Activated CD4-positive, CD25-positive, alpha-beta regulatory T cell treated with anti-CD3 and anti-CD28 coated beads, Interleukin-2, amount 50 U/mL, for 24 hours (primary cell): ENCODE results near the gene SH3BP1.
"Not testable (repeated sequence)": the region's sequence is repeated elsewhere in the genome, so short reads cannot be mapped to it uniquely, and the experiment has no call there.

ENCODE experiments used
- ATAC-seq, 2 donors: fragments of 150-1000 bp; cut with Tn5 transposase; one replicate each; pipeline ENCODE4 v1.10.0; 2021; ENCODE audit warnings: mild to moderate bottlenecking in 1 of 2, moderate library complexity in 1 of 2

The SH3BP1 gene

DNA sequence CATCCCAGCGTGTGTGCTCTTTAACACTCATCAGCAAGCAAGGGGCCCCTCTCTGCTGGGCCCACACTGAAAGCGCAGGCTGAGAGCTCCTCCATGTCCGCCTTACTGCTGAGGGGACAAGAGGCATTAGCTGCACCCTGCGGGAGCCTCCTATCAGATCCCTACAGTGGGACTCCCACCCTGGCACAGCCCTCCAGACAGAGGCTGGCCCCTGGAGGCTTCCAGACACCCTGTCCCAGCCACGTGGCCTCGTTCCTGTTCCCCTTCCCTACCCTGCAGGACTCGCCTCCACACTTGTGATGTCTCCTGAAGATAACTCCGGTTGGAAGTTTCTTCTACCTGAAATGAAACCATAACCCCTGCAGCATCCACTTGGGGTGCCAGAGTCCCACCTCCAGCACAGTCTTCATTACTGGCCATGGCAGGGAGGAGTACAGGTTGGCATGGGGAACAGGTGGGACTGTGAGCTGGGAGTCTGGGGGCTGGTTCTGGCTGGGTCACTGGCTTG is 5.0 kb upstream of the SH3BP1 start:
- no peak for ATAC-seq

DNA sequence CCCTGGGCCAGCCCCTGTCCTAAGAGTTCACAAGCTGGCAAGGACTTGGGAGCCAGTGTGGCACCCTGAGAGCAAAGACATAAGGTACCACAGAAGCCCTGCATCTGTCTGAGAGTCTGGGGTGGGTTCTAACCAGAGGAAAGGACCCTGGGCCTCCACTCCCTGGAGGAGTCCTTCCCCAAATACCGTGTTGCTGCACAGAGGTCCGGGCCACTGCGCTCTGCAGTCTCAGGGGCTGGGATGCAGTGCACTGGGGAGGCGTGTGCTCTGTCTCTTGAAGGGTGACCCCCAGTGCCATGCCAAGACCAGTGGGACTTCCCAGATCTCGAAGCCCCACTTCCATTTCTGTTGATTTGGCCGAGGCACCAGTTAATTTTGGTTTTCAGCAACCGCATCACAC is 4.3 kb upstream of the SH3BP1 start:
- no peak for ATAC-seq

DNA sequence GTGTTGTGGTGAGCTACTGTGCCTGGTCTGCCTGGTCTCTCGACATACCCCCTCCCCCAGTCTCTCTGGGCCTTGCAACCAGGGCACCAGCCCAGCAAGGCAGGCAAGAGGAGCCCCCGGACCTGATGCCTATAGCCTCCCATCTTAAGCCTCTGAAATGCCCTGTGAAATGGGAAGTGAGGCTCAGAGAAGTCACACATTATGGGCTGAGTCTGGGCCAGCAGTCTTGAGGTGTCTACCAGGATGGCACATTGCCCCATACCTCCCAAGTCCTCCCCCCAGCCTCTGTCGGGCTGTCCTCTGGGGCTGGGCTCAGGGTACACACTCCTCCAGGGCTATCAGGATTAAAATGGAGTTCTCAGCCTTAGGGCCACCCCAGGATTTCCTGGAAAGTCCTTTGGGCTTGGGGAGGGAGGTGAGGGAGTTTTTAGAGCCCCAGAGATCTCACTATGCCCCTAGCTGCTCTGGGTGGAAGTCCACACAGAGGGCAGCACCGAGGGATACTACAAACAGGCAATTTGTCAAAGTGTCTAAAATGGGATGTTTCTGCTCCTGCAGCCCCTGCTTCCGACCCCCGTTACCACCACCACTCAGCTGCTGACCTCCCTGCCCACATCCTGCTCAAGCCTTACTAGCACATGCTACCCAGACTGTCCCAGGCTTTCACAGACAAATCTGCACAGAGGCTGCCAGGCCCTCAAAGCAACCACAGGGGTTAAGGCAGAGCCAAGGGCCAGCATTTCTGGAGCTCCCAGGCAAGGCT is 3.1 kb upstream of the SH3BP1 start:
- no peak for ATAC-seq

DNA sequence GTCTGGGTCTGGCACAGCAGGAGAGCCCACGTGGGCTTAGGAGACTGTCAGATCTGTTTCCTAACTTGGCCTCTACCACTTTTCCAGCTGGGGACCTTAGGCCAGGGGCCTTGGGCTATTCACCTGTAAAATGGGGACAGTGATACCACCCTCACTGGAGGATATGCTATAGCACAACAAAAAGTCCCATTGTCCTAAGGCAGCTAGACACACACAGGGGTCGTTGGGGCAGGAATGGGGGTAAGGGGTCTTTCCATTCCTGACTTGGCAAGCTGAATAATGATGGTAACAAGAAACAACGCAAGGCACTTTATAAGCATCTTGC is 2.6 kb upstream of the SH3BP1 start:
- no peak for ATAC-seq

DNA sequence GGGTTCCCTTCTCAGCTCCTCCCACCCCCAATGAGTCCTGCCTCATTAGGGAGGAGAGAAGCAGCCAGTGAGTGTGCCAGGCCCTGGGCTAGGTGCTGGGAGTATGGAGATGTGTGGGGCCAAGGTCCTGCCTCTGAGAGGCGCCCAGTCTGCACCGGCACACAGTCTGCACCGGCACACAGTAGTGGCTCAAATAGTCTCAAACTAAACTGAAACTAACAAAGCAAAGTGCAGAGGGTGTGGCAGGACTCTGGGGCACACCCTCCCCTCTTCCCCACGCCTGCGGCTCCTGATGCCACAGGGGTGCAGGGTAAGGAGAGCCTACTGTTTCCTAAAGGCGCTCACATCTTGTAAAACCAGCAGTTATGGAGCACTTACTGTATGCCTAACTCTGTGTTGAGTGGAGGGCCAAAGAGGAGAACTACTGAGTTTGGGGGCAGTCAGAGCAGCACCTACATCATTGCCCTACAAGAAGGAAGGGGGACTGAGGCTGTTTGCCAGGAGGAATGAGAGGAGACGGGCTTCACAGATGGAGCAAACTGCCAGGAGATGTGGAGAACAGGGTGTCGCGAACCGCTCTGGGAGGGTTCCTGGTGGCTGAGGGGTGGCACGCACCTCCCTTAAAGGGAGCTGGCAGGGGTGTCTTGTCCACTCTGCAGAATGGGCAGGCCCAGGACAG is 939 bp upstream of the SH3BP1 start:
- peak; percentile 19 to 25 for ATAC-seq

DNA sequence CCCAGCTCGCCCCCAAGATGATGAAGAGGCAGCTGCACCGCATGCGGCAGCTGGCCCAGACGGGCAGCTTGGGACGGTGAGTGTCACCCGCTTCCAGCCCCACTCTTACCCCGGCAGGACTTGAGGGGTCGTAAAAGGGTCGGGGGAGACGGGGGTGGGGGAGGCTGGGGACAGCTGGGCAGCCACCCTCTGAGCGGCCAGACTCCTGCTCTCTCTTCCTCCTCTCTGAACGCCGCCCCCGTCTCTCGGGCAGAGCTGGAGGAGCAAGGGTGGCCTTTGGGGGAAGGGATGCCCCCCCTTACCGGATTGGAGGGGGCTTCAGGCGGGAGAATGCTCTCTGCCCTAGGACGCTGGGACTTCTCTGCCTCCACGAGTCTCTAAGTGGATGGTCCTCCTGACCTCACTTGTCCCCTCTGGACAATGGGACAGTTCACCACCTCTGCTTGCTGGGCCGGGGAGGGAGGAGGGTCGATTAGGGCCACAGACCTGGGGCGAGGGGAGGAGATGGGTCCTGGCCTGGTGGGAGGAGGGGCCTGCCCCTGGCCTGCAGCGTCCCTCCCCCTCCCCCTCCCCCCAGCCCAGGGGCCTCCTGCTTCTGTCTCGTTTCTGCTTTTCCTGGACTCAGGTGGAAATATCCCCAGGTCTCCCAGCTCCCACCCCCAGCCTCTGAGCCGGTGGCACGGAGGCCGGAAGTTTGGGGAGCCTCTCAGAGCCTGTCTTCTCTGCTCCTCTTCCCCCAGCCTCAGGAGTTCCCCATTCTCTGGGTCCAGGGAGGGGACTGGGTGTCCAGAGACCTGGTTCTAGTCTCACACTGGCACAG is 512 bp downstream of the SH3BP1 start:
- ATAC-seq: no peak

DNA sequence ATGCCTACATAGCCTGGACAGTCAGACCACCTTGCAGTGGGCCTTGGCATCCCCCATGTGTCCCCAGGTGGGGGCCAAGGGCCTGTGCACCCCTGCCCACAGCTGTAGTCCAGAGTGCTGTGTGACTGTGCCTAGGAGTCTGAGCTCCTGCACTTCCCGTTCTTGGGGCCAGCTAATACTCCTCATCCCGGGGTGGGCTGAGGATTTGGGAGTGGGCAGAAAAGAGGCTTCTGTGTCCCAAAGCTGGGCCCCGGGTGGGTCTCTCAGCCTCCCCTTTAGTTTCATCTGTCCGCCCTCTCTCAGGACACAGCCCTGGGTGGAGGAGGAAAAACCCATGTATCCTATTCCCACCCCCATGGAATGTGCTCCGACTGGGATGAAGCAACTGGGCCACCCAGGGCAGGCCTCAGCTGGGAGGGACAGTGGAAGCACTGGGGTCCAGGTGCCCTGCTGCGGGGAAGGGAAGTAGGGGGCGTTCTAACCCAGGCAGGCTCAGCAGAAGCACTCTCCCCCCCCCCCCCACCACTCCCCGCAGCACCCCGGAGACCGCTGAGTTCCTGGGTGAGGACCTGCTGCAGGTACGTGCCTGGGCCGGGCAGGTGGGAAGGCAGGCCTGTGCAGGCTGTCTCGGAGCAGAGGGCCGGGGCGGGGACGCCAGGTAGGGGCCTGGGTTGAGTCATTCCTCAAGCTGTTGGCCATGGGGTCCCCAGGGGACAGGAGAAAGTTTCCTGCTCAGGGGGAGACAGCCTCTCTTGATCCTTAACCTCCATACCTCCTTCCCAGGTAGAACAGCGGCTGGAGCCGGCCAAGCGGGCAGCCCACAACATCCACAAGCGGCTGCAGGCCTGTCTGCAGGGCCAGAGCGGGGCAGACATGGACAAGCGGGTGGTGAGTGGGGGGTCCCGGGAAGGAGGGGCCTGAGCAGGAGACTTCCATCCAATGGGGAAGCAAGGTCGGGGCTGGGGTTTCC is 1.4 kb downstream of the SH3BP1 start:
- no peak for ATAC-seq

DNA sequence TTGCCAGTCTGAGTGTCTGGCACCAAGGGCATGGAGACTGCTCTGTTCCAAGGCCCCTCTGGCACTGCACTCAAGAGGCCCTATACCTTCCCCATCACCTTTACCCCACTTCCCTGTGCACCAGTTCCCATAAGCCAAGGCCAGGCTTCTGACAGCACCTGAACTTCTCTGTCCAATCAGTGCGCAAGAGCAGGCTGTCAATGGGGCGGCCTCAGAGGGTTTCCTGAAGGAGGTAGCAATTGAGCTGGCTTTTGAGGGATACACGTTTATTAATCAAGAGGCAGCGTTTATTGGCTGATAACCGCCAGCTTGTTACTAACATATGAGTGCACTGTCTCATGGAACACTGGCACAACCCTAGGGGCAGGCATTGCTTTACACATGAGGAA is 2.1 kb downstream of the SH3BP1 start:
- ATAC-seq: no peak

DNA sequence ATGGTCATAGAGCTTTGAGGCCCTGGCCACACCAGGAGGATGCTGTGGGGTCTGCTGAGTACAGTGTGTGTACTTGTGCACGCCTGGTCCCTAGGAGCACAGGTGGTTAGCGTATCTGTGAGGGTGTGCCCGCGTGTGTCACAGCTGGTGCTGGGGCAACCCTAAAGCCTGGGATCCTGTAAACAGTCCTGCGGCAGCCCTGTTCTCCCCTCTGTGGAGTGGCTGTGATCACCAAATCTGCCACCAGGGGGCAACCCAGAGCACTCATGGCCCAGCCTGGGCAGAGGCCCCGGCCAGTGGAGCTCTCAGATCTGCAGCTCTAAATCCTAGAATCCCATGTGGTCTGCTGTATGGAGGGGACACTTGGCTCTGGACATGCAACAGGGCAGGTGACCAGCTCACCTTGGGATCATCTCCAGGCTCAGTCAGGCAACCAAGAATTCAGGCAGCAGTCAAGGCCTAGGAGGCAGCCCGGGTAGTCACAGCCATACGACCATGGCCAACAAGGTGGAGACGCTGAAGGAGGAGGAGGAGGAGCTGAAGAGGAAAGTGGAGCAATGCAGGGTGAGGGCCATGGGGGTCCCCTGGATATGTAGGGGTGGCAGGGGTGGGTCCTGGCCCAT is 3.9 kb downstream of the SH3BP1 start:
- ATAC-seq: peak; percentile 68 to 74

DNA sequence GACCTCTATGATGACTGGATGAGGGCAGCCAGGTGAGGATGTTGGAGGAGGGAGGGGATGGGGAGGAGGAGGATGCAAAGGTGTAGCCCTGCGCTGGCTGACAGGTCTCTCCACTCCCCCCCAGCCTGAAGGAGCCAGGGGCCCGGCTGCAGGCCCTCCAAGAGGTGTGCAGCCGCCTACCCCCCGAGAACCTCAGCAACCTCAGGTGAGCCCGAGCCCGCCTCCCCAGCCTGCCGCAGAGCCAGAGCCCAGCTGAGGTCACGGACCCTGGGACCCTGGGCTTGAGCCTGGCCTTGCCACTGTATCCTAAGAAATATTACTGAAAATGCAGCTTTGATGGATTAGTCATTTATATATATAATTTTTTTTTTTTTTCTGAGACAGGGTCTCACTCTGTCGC is 7.8 kb downstream of the SH3BP1 start:
- no peak for ATAC-seq

DNA sequence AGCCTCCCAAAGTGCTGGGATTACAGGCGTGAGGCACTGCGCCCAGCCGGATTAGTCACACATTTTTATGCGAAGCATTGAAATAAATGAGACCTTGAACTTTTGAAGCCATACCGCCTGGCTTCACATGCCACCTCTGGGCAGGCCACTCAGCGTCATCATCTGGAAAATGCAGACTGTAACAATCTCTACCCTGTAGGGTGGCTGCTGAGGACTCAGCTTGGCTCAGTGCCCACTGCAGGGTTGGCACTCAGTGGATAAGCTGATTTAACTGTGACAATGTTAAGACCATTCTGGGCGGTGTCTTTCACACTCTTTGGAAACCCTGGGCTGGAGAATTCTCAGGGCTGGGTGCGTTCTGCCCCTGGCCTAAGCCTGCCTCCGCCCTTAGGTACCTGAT is 8.5 kb downstream of the SH3BP1 start:
- no peak for ATAC-seq

DNA sequence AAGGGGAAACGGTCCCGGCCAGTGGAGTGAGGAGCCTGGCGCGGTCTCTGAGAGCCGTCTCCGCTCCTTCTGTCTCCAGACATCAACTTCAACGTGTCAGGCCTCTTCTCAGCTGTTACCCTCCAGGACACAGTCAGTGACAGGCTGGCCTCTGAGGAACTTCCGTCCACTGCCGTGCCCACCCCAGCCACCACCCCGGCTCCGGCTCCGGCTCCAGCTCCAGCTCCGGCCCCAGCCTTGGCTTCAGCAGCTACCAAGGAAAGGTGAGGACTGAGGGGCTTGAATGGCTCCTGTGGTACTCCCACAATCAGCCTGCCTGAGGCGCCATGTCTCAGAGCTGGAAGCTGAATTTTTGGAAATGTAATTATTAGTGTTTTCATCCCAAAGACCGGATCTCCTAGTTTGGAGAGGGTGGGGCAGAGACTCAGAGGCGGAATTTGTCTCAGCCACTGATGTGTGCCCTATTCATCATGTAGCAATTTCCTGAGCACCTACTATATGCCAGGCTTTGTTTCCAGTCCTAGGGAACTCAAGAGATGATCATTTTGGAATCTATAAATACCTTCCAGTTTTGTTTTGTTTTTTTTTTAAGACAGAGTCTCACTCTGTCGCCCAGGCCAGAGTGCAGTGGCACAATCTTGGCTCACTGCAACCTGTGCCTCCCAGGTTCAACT is 11.1 kb downstream of the SH3BP1 start:
- no peak for ATAC-seq

DNA sequence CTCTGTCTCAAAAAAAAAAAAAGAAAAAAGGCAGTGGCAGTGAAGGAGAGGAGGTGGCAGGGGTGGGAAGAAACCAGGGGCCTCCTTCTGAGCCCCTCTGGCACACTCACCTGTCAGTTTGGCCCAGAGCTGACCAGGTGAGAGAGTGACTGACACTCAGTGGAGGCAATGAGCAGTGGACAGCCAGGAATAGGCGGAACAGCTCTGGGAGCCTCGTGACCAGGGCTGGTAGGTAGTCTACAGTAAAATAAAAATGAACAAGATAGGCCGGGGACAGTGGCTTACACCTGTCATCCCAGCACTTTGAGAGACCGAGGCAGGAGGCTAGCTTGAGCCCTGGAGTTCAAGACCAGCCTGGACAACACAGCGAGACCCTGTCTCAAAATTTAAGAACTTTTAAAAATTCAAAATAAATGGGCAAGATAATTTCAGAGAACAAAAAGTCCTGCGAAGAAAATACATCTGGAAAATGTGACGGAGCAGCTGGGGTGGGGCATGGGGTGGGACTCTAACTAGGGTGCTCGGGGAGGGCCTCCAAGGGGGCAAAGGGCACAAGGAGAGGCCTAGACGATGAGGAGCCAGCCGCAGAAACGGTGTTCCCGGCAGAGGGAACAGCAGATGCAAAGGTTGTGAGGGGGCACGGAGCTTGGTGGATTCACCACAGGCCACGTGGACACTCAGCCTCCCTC is 15.2 kb downstream of the SH3BP1 start:
- no peak for ATAC-seq

DNA sequence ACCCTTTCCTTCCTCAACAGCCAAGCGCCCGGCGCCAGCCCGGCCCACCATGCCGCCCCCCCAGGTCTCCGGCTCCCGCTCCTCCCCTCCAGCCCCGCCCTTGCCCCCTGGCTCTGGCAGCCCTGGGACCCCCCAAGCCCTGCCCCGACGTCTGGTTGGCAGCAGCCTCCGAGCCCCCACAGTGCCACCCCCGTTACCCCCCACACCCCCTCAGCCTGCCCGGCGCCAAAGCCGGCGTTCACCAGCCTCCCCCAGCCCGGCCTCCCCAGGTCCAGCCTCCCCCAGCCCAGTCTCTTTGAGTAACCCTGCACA is 15.7 kb downstream of the SH3BP1 start:
- no peak for ATAC-seq

DNA sequence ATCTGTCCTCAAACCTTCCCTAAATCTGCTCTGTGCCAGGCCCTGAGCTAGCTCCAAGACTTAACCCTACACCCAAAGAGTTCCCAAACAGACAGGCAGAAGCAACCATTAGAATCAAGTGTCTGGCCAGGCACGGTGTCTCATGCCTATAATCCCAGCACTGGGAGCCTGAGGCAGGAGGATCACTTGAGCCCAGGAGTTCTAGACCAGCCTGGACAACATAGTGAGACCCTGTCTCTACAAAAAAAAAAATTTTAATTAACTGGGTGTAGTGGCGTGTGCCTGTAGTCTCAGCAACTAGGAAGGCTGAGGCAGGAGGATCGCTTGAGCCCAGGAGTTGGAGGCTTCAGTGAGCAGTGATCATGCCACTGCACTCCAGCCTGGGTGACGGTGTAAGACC is 17.1 kb downstream of the SH3BP1 start:
- ATAC-seq: not testable (repeated sequence)

DNA sequence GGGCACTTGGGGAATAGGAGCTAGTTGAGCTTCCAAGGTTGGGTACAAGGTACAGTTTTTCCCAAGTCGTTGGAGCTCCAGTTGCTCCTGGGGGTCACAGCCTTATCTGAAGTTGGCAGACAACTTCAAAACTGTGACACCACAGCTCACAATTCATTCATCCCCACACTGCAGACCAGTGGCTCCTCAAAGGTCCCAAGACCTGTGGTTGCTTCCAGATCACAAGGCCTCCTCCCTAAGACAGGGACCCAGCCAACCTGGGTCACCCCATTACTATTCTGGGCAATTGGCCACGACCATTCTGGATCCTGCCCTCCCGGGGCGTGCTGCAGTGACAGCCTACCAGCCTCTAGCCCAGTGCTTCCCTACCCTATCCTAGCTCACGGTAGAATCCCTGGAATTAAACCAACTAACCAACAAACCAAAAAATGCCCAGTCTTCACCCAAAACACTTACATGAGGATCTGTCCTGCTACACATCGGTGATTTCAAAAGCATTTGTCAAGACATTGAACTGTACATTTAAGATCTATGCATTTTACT is 18.2 kb downstream of the SH3BP1 start:
- ATAC-seq: no peak

DNA sequence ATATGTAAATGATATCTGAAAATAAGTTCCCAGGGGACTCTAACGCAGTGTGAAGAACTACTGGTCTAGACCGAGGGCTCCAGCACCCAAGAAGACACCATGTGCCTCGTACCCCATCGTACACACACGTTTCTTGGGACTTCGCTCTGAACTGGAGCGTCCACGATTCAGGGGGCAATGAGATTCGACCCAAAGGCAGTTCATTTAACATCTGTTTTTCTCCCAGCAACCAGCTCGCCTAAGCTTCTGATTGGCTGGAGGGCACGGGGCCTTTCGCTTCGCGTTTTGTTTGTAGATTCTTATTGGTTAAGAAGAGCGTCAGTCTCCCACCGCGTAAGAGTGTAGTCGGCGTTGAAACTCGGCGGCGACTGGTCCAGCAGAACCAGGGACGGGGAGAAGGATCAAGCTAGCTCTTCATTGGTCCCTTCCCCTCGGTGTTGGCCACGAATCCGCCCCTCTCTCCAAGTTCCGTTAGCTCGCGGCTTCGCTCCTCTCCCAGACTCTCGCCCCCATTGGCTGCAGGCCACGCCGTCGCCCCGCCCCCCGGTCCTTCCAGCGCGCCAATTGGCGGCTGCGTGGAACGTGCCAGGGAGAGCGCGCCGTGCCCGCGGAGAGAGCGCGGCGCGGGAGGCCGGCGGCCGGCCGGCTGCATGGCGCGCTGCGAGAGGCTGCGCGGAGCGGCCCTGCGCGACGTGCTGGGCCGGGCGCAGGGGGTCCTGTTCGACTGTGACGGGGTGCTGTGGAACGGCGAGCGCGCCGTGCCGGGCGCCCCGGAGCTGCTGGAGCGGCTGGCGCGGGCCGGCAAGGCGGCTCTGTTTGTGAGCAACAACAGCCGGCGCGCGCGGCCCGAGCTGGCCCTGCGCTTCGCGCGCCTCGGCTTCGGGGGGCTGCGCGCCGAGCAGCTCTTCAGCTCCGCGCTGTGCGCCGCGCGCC is 18.9 kb downstream of the SH3BP1 start, which contains the start of gene PDXP:
Gene PDXP, plus strand, starts transcription at position 591 of the 933 bp plus-strand sequence. Its CDS starts 60 bp downstream, at position 651.
- ATAC-seq: peak; percentile 99

DNA sequence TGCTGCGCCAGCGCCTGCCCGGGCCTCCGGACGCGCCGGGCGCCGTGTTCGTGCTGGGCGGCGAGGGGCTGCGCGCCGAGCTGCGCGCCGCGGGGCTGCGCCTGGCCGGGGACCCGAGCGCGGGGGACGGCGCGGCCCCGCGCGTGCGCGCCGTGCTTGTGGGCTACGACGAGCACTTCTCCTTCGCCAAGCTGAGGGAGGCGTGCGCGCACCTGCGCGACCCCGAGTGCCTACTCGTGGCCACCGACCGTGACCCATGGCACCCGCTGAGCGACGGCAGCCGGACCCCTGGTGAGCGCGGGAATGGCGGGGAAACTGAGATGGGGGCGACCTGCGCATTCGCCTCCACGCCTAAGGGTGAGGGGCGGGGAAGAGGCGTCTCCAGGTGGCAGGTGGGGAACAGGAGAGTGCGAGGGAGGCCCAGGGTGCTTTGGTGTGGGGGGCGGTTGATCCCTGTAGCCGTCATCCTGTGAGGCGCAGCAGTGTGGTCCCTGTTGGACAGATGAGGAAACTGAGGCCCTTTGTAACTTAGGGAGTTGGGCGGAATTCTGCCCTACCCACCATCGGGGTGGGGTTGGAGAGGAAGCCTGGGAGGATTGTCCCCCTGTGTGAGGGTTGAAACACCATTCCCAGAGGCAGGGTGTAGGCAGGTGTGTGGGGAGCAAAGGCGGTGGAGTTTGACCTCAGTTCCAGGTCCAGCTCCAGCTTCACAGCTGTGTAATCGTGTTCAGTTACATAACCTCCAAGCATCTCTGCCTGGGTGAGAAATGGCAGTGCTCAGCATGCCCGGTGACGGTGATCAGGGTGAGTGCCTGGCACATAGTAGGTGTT is 19.8 kb downstream of the SH3BP1 start:
- peak in 1 of 2 donors; percentile 0 for ATAC-seq
